Lower leg skin (tissue), 4 donors: ENCODE measurements around the gene RBM47. TPM values are rescaled to one million over a fixed set of nuclear protein-coding genes. Genes with fewer than 3 reads are reported as not detected.

Experiments
- DNase-seq, 2 donors: peaks; one replicate each; pipeline ENCODE4 v3.0.0-alpha.2; 2019; ENCODE audit warnings: low spot score in 2 of 2
- H3K4me3 ChIP-seq: fragments of 200-600 bp; sonication (generic); 2 replicates; pipeline ENCODE4 v1.5.1; 2017; ENCODE audit warnings: mild to moderate bottlenecking, low read depth; ENCODE audit not compliant: poor library complexity, severe bottlenecking
- POLR2A ChIP-seq, 2 donors: fragments of 450-650 bp; IDR thresholded peaks; one replicate each; pipeline ENCODE4 v1.6.1; 2016 to 2017; ENCODE audit warnings: antibody characterized with exemption in 2 of 2, mild to moderate bottlenecking in 1 of 2, moderate library complexity in 1 of 2
- WGBS, 2 donors: methylation state at CpG; one replicate each; pipeline ENCODE4 v1.1.5; 2018; 5-methylcytosine and 5-hydroxymethylcytosine counted together
- intact Hi-C: fragments of 100-400 bp; cut with DNase I; formaldehyde crosslinking; loops from one replicate; pipeline ENCODE4 v1.15.0; 2023; ENCODE audit warnings: low total_unique reads
- total RNA-seq, 4 donors: library from RNA; depleted of rRNA; stranded (reverse); fragments of >200 nt; gene quantifications; one replicate each; pipeline ENCODE4 v1.1.0, GENCODE V29; 2016
- TF ChIP-seq, protein P1 (sequence below), 3 donors: fragments of 450-650 bp; IDR thresholded peaks; one replicate each; pipeline ENCODE4 v1.5.1; 2016; ENCODE audit warnings: antibody characterized with exemption in 3 of 3, mild to moderate bottlenecking in 3 of 3, moderate library complexity in 2 of 3

Gene RBM47
- total RNA-seq, 4 donors from 2014 or later: 38.4 to 73.8 (median 46.9) TPM

- TF ChIP-seq POLR2A (IDR thresholded peaks at IDR 0.05): no peak
- TF ChIP-seq, protein P1, sequence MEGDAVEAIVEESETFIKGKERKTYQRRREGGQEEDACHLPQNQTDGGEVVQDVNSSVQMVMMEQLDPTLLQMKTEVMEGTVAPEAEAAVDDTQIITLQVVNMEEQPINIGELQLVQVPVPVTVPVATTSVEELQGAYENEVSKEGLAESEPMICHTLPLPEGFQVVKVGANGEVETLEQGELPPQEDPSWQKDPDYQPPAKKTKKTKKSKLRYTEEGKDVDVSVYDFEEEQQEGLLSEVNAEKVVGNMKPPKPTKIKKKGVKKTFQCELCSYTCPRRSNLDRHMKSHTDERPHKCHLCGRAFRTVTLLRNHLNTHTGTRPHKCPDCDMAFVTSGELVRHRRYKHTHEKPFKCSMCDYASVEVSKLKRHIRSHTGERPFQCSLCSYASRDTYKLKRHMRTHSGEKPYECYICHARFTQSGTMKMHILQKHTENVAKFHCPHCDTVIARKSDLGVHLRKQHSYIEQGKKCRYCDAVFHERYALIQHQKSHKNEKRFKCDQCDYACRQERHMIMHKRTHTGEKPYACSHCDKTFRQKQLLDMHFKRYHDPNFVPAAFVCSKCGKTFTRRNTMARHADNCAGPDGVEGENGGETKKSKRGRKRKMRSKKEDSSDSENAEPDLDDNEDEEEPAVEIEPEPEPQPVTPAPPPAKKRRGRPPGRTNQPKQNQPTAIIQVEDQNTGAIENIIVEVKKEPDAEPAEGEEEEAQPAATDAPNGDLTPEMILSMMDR (IDR thresholded peaks at IDR 0.05): no peak
- DNase-seq: no peak
- intact Hi-C loops: no loop called here
- 79% methylated on average over 4 of the region's 4 CpGs for WGBS, 2 donors
- no peak overlapping the region for H3K4me3 ChIP-seq
These were observed 113.0 kb downstream of the RBM47 start for GRCh38 chr4:40516651-40517050.

- WGBS, 2 donors: 59% methylated on average over 15 of the region's 15 CpGs
- no peak overlapping the region for H3K4me3 ChIP-seq
- intact Hi-C loops: no loop called here
- TF ChIP-seq, protein P1 (IDR thresholded peaks at IDR 0.05): no peak
- no peak for TF ChIP-seq POLR2A (IDR thresholded peaks at IDR 0.05)
- no peak for DNase-seq
These were observed 114.0 kb downstream of the RBM47 start for GRCh38 chr4:40515398-40516293.

- DNase-seq: no peak
- intact Hi-C loops: no loop called here
- WGBS, 2 donors: 84 to 91% methylated on average over 2 of the region's 2 CpGs
- TF ChIP-seq, protein P1 (IDR thresholded peaks at IDR 0.05): no peak
- no peak for TF ChIP-seq POLR2A (IDR thresholded peaks at IDR 0.05)
- no peak overlapping the region for H3K4me3 ChIP-seq
These were observed 114.6 kb downstream of the RBM47 start for GRCh38 chr4:40515037-40515397.

DNA sequence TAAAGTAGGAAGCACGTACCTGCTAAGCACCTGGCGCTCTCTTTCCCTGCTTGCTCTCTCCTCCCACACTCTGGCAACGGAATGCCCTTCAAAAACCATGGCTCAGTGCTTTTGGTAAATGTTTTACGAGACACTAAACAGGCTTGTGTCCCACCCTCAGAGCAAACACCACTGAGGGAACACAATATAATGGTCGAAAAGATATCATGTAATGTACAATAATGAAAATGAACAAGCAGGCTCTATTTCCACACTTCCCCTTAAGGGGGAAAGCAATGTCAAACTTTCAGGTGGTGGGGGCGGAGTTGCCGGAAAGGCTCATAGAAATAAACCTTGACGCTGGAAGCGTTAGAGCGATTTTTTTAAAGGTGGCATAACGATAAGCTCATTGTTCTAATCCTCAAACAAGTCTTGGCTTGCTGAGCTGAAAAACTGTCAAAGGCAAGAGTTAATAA lies 115.1 kb downstream of the RBM47 start:
- 36 to 43% methylated on average over 11 of the region's 11 CpGs for WGBS, 2 donors
- TF ChIP-seq POLR2A (IDR thresholded peaks at IDR 0.05): no peak
- TF ChIP-seq, protein P1 (IDR thresholded peaks at IDR 0.05): no peak
- DNase-seq: no peak
- no peak overlapping the region for H3K4me3 ChIP-seq
- intact Hi-C loops: no loop called here

GRCh38 chr4:40511036-40511614 lies 118.5 kb downstream of the RBM47 start:
- TF ChIP-seq, protein P1 (IDR thresholded peaks at IDR 0.05): no peak
- no peak for TF ChIP-seq POLR2A (IDR thresholded peaks at IDR 0.05)
- intact Hi-C loops: no loop called here
- whole genome bisulfite sequencing, 2 donors: 66 to 72% methylated on average over 9 of the region's 9 CpGs
- DNase-seq: no peak
- no peak overlapping the region for H3K4me3 ChIP-seq
